OCI-LY1 (cell line): ENCODE measurements around the gene PTPRT.

Source experiments
- EZH2 ChIP-seq: fragments of 200-600 bp; sonication (generic), shearing (Covaris generic); IDR thresholded peaks from 2 replicates; pipeline ENCODE4 v1.8.0; 2017; ENCODE audit warnings: borderline replicate concordance, mixed run types, mild to moderate bottlenecking, antibody characterized with exemption, low read length, moderate library complexity, mixed read lengths
- TF ChIP-seq, protein P1 (sequence below): fragments of 200-600 bp; sonication (generic), shearing (Covaris generic); IDR thresholded peaks from 2 replicates; pipeline ENCODE4 v1.5.1; 2017; ENCODE audit warnings: mild to moderate bottlenecking, antibody characterized with exemption, low read length, moderate library complexity, mixed read lengths

DNA sequence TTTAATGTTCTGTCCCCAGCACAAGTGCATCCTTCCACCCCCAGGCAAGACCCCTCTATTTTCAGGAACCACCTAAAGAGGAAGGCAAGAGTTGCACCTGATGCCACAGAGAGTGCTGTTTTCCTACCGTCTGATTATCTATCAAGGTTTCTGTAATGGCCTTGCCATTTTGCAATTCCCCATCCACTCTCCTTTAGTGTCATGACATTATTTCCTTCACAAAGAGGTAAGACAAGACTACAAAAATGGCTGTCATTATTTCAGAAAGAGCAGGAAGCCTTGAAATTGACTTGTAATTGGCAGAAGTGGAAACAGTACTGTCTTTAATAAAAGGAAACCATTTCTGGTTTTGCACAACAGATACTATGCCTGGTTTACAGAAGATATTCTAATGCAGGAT, 426.7 kb downstream of the PTPRT start:
- TF ChIP-seq, protein P1, sequence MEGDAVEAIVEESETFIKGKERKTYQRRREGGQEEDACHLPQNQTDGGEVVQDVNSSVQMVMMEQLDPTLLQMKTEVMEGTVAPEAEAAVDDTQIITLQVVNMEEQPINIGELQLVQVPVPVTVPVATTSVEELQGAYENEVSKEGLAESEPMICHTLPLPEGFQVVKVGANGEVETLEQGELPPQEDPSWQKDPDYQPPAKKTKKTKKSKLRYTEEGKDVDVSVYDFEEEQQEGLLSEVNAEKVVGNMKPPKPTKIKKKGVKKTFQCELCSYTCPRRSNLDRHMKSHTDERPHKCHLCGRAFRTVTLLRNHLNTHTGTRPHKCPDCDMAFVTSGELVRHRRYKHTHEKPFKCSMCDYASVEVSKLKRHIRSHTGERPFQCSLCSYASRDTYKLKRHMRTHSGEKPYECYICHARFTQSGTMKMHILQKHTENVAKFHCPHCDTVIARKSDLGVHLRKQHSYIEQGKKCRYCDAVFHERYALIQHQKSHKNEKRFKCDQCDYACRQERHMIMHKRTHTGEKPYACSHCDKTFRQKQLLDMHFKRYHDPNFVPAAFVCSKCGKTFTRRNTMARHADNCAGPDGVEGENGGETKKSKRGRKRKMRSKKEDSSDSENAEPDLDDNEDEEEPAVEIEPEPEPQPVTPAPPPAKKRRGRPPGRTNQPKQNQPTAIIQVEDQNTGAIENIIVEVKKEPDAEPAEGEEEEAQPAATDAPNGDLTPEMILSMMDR: no peak
- TF ChIP-seq EZH2: no peak
